H1 (cell line): ENCODE data around the gene PHACTR2.

ENCODE experiments used
- EP300 ChIP-seq, 2 experiments: IDR thresholded peaks; 1 replicate in 1 of 2; 2 replicates in 1 of 2; pipeline ENCODE4 v1.6.1; 2011 to 2012; ENCODE audit warnings: low read depth in 2 of 2, low read length in 2 of 2, mild to moderate bottlenecking in 2 of 2, borderline replicate concordance in 1 of 2, inconsistent platforms in 1 of 2, moderate library complexity in 1 of 2
- TF ChIP-seq, protein P1 (sequence below), 3 experiments: IDR thresholded peaks; 1 replicate in 2 of 3; 2 replicates in 1 of 3; pipeline versions ENCODE4 v1.5.1 to v1.6.1; 2011; ENCODE audit warnings: low read length in 3 of 3, mild to moderate bottlenecking in 3 of 3, inconsistent platforms in 2 of 3, low read depth in 1 of 3, moderate library complexity in 1 of 3; ENCODE audit not compliant: insufficient read depth in 1 of 3; ENCODE audit errors: control extremely low read depth in 1 of 3

DNA sequence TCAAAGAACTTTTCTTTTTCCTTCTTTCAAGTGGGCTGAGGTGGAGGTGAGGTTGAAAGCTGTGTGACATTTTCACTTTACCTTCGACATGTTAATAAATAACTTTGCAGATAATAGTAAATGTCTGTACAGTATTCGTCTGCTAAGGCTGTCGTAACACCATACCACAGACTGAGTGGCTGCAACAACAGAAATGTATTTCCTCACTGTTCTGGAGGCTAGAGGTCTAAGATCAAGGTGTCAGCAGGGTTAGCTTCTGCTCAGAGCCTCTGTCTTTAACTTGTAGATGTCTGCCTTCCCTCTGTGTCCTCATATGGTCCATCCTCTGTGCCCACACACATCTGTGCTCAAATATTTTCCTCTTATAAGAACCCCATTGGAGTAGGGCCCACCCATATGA is 14.9 kb downstream of the PHACTR2 start:
- no peak for TF ChIP-seq EP300 (IDR thresholded peaks at IDR 0.05; ENCODE audit: borderline replicate concordance in 1 of 2, low read depth in 2 of 2, low read length in 2 of 2)
- TF ChIP-seq, protein P1, sequence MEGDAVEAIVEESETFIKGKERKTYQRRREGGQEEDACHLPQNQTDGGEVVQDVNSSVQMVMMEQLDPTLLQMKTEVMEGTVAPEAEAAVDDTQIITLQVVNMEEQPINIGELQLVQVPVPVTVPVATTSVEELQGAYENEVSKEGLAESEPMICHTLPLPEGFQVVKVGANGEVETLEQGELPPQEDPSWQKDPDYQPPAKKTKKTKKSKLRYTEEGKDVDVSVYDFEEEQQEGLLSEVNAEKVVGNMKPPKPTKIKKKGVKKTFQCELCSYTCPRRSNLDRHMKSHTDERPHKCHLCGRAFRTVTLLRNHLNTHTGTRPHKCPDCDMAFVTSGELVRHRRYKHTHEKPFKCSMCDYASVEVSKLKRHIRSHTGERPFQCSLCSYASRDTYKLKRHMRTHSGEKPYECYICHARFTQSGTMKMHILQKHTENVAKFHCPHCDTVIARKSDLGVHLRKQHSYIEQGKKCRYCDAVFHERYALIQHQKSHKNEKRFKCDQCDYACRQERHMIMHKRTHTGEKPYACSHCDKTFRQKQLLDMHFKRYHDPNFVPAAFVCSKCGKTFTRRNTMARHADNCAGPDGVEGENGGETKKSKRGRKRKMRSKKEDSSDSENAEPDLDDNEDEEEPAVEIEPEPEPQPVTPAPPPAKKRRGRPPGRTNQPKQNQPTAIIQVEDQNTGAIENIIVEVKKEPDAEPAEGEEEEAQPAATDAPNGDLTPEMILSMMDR (IDR thresholded peaks at IDR 0.05; ENCODE audit: control extremely low read depth in 1 of 3, insufficient read depth in 1 of 3, low read depth in 1 of 3, low read length in 3 of 3), result no peak
